Measurements from ENCODE around the gene PPP2R2C. TPM values are rescaled to one million over a fixed set of nuclear protein-coding genes. Genes with fewer than 3 reads are reported as not detected.

PPP2R2C gene
- total RNA-seq, 1 experiment from 2014 or later: 8.1 TPM

DNA sequence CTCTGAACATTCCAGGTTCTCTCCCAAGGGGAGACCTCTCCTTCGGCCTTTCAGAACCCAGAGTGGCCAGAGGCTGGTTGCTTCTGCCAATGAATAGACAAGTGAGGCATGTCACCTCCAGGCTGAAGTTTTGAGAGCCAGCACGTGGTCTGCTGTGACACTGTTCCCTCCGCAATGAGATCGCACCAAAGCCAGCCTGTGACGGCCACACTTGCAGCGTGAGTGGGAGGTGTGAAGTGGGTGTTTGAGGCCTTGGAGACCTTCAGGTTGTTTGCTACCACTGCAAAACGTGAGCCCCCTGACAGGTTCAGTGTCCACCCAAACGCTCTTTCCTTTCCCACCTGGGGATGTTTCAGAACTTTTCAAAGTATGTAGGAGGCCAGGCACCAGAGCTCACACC, 121.8 kb downstream of the PPP2R2C start:
- Histone ChIP-seq H3K79me1 (ENCODE audit: insufficient read depth, low read depth, low read length, poor library complexity, severe bottlenecking) (no peaks in the 10 kb centered on the region), H2BK15ac (ENCODE audit: low read depth, low read length) (no peak overlapping the region), H3K27ac (ENCODE audit: insufficient read length, low read depth, low read length) (no peak overlapping the region), H2BK20ac (ENCODE audit: low read depth, low read length, poor library complexity, severe bottlenecking) (no peak overlapping the region), H4K20me1 (ENCODE audit: control insufficient read depth, insufficient read depth, insufficient read length) (no peaks in the 10 kb centered on the region), H2AK5ac (ENCODE audit: insufficient read length, low read length) (no peak overlapping the region), H3K56ac (ENCODE audit: insufficient read length, low read depth, low read length) (no peak overlapping the region), H4K91ac (ENCODE audit: insufficient read length, low read depth, low read length) (no peak overlapping the region), H3K18ac (ENCODE audit: insufficient read length, low read depth, low read length) (no peak overlapping the region), H3K4me1 (ENCODE audit: insufficient read depth, low read length) (no peaks in the 10 kb centered on the region), H3K23me2 (ENCODE audit: insufficient read length, low read depth, low read length, poor library complexity, severe bottlenecking) (no peaks in the 10 kb centered on the region), H2AFZ (ENCODE audit: low read length) (no peak overlapping the region), H3K23ac (ENCODE audit: insufficient read length, low read depth, low read length) (no peak overlapping the region), H4K8ac (replicated peaks; ENCODE audit: insufficient read length, low read depth, low read length) (no peak overlapping the region), H3K14ac (ENCODE audit: insufficient read depth, low read length) (no peak overlapping the region), H2BK12ac (ENCODE audit: insufficient read length, low read depth, low read length) (no peak overlapping the region), H2BK5ac (ENCODE audit: insufficient read length, low read length) (no peak overlapping the region), H3K4me2 (ENCODE audit: insufficient read depth, insufficient read length, low read length) (no peak overlapping the region), H3K79me2 (ENCODE audit: insufficient read depth, low read length) (no peaks in the 10 kb centered on the region), H3K27me3 (ENCODE audit: insufficient read depth, low read length) (no peaks in the 10 kb centered on the region), H4K5ac (ENCODE audit: insufficient read length, low read depth, low read length) (no peak overlapping the region), H3T11ph (ENCODE audit: low read length) (no peak overlapping the region), H2BK120ac (ENCODE audit: low read depth, low read length, poor library complexity, severe bottlenecking) (no peak overlapping the region), H3K4ac (ENCODE audit: low read depth, low read length) (no peak overlapping the region), H3K9me3 (ENCODE audit: control insufficient read depth, low read depth, low read length) (no peaks in the 10 kb centered on the region), H3K9ac (ENCODE audit: extremely low read depth, insufficient read length, low read length) (no peak overlapping the region)
- Mint-ChIP-seq H3K27ac (no peak overlapping the region), H3K4me1 (peaks cover 3 to 7% of the 10 kb centered on the region in 2 experiments; a peak in 2 of 4 replicates), H3K4me3 (no peak overlapping the region), H3K9me3 (no peaks in the 10 kb centered on the region; a peak in 1 of 5 replicates), H3K27me3 (ENCODE audit: low read depth) (peaks cover 1% of the 10 kb centered on the region), H3K36me3 (ENCODE audit: insufficient read depth in 1 of 3, low read depth in 3 of 3) (no peaks in the 10 kb centered on the region)
- no peak for DNase-seq
- WGBS (ENCODE audit: extremely low coverage, insufficient read length, low lambda C conversion rate): no CpG with 5 or more reads among the region's 8 CpGs
- TF ChIP-seq, protein P1, sequence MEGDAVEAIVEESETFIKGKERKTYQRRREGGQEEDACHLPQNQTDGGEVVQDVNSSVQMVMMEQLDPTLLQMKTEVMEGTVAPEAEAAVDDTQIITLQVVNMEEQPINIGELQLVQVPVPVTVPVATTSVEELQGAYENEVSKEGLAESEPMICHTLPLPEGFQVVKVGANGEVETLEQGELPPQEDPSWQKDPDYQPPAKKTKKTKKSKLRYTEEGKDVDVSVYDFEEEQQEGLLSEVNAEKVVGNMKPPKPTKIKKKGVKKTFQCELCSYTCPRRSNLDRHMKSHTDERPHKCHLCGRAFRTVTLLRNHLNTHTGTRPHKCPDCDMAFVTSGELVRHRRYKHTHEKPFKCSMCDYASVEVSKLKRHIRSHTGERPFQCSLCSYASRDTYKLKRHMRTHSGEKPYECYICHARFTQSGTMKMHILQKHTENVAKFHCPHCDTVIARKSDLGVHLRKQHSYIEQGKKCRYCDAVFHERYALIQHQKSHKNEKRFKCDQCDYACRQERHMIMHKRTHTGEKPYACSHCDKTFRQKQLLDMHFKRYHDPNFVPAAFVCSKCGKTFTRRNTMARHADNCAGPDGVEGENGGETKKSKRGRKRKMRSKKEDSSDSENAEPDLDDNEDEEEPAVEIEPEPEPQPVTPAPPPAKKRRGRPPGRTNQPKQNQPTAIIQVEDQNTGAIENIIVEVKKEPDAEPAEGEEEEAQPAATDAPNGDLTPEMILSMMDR (conservative IDR thresholded peaks at IDR 0.05): no peak

All from H9 (cell line).